H1 (cell line): ENCODE data around the gene BMERB1. TPM values are rescaled to one million over a fixed set of nuclear protein-coding genes. Genes with fewer than 3 reads are reported as not detected.

Experiments used
- CTCF ChIA-PET: fragments of 300-600 bp; sonication (Branson Sonifier 250); formaldehyde crosslinking; loops from one replicate; lab custom pipeline; 2021; ENCODE audit not compliant: partially characterized antibody; lab: Charles Lee
- POLR2A ChIA-PET: fragments of 300-600 bp; sonication (Branson Sonifier 250); formaldehyde crosslinking; loops from one replicate; lab custom pipeline; 2021; ENCODE audit warnings: inconsistent platforms; ENCODE audit not compliant: partially characterized antibody; lab: Charles Lee
- DNase-seq, 2 experiments: peaks; one replicate each; pipeline versions ENCODE4 v3.0.0 to v3.0.0-alpha.2; 2010 to 2022; ENCODE audit warnings: low spot score in 2 of 2, low read depth in 1 of 2, mixed read lengths in 1 of 2
- FAIRE-seq: peaks from 2 replicates; lab custom pipeline; 2011; peaks lifted over from hg19 to GRCh38; lab: Jason Lieb, UNC
- H2AFZ ChIP-seq: 2 replicates; pipeline ENCODE4 v1.8.1; 2012; ENCODE audit warnings: low read length, inconsistent platforms
- H2AK5ac ChIP-seq: 2 replicates; pipeline ENCODE4 v1.6.1; 2013; ENCODE audit warnings: low read depth, low read length
- H2BK120ac ChIP-seq: replicated peaks from 2 replicates; pipeline ENCODE3; 2013; ENCODE audit warnings: low read depth, low read length, inconsistent platforms
- H2BK12ac ChIP-seq: 2 replicates; pipeline ENCODE4 v1.6.1; 2013; ENCODE audit warnings: low read depth, low read length
- H2BK15ac ChIP-seq: 2 replicates; pipeline ENCODE4 v1.6.1; 2013; ENCODE audit warnings: low read length
- H2BK20ac ChIP-seq: 2 replicates; pipeline ENCODE4 v1.6.1; 2013; ENCODE audit warnings: low read length
- H2BK5ac ChIP-seq: 2 replicates; pipeline ENCODE4 v1.6.1; 2013; ENCODE audit warnings: low read depth, low read length
- H3K14ac ChIP-seq: 2 replicates; pipeline ENCODE4 v1.6.1; 2013; ENCODE audit warnings: inconsistent platforms; ENCODE audit not compliant: insufficient read length
- H3K18ac ChIP-seq: 2 replicates; pipeline ENCODE4 v1.6.1; 2013; ENCODE audit warnings: low read length; ENCODE audit errors: extremely low read depth
- H3K23ac ChIP-seq: 2 replicates; pipeline ENCODE4 v1.6.1; 2013; ENCODE audit warnings: inconsistent platforms; ENCODE audit not compliant: insufficient read length
- H3K23me2 ChIP-seq: 2 replicates; pipeline ENCODE4 v1.6.1; 2013; ENCODE audit warnings: low read depth, low read length
- H3K27ac ChIP-seq: 2 replicates; pipeline ENCODE4 v1.6.1; 2011; ENCODE audit warnings: low read depth, low read length, inconsistent platforms
- H3K27me3 ChIP-seq, 4 experiments: replicated peaks in 1 of 4; 1 replicate in 1 of 4; 2 replicates in 3 of 4; pipeline versions ENCODE4 v1.6.1 to v1.8.1; 2011 to 2013; ENCODE audit warnings: low read length in 3 of 4, mild to moderate bottlenecking in 3 of 4, inconsistent platforms in 2 of 4, mixed read lengths in 2 of 4, moderate library complexity in 1 of 4; ENCODE audit not compliant: control insufficient read depth in 3 of 4, insufficient read depth in 3 of 4; ENCODE audit errors: extremely low read depth in 1 of 4
- H3K36me3 ChIP-seq, 4 experiments: 2 replicates each; pipeline versions ENCODE4 v1.6.1 to v1.8.1; 2011 to 2013; ENCODE audit warnings: mild to moderate bottlenecking in 4 of 4, low read length in 3 of 4, moderate library complexity in 2 of 4, control low read depth in 1 of 4, inconsistent platforms in 1 of 4; ENCODE audit not compliant: insufficient read depth in 4 of 4, control insufficient read depth in 2 of 4
- H3K4ac ChIP-seq: replicated peaks from 2 replicates; pipeline ENCODE3; 2013; ENCODE audit warnings: low read length, low read depth, mixed read lengths, inconsistent platforms; ENCODE audit not compliant: insufficient read length
- H3K4me1 ChIP-seq, 4 experiments: replicated peaks in 1 of 4; 1 replicate in 1 of 4; 2 replicates in 3 of 4; pipeline versions ENCODE4 v1.6.1 to v1.8.1; 2011 to 2013; ENCODE audit warnings: low read length in 3 of 4, inconsistent platforms in 2 of 4, mixed read lengths in 1 of 4; ENCODE audit not compliant: insufficient read depth in 4 of 4, control insufficient read depth in 3 of 4
- H3K4me2 ChIP-seq, 2 experiments: 2 replicates each; pipeline versions ENCODE4 v1.6.1 to v1.8.1; 2011 to 2013; ENCODE audit warnings: low read depth in 2 of 2, low read length in 2 of 2, control low read depth in 1 of 2, inconsistent platforms in 1 of 2, mild to moderate bottlenecking in 1 of 2; ENCODE audit not compliant: insufficient read depth in 1 of 2
- H3K4me3 ChIP-seq, 4 experiments: fragments of 200-600, 300-600 bp in 1 of 4; sonication (generic), shearing (Covaris generic), sonication (Bioruptor Twin) in 1 of 4; 2 replicates each; pipeline versions ENCODE4 v1.5.1 to v1.8.1; 2011 to 2016; ENCODE audit warnings: low read length in 4 of 4, low read depth in 3 of 4, control low read depth in 2 of 4, inconsistent platforms in 2 of 4, mild to moderate bottlenecking in 2 of 4, mixed read lengths in 1 of 4, moderate library complexity in 1 of 4; ENCODE audit not compliant: insufficient read depth in 2 of 4; ENCODE audit errors: extremely low read depth in 1 of 4
- H3K56ac ChIP-seq: replicated peaks from 2 replicates; pipeline ENCODE3; 2013; ENCODE audit warnings: low read depth, mild to moderate bottlenecking, mixed read lengths, low read length, inconsistent platforms; ENCODE audit not compliant: insufficient read length
- H3K79me1 ChIP-seq: 2 replicates; pipeline ENCODE4 v1.6.1; 2013; ENCODE audit warnings: low read depth, low read length, control low read depth
- H3K79me2 ChIP-seq, 2 experiments: 2 replicates each; pipeline versions ENCODE4 v1.6.1 to v1.8.1; 2012 to 2013; ENCODE audit warnings: low read length in 2 of 2, mild to moderate bottlenecking in 2 of 2, inconsistent platforms in 1 of 2; ENCODE audit not compliant: insufficient read depth in 2 of 2, control insufficient read depth in 1 of 2
- H3K9ac ChIP-seq, 4 experiments: replicated peaks in 1 of 4; 1 replicate in 1 of 4; 2 replicates in 3 of 4; pipeline versions ENCODE4 v1.6.1 to v1.8.1; 2011 to 2013; ENCODE audit warnings: low read depth in 3 of 4, low read length in 3 of 4, control low read depth in 2 of 4, mild to moderate bottlenecking in 2 of 4, moderate library complexity in 2 of 4, inconsistent platforms in 1 of 4; ENCODE audit errors: extremely low read depth in 1 of 4
- H3K9me3 ChIP-seq, 2 experiments: 2 replicates each; pipeline versions ENCODE4 v1.6.1 to v1.8.1; 2012 to 2013; ENCODE audit warnings: mild to moderate bottlenecking in 2 of 2, moderate library complexity in 2 of 2, control low read depth in 1 of 2, inconsistent platforms in 1 of 2, low read depth in 1 of 2, low read length in 1 of 2, mixed read lengths in 1 of 2; ENCODE audit not compliant: insufficient read depth in 2 of 2
- H4K20me1 ChIP-seq, 2 experiments: replicated peaks in 1 of 2; 2 replicates each; pipeline versions ENCODE3 to v1.8.1; 2011 to 2013; ENCODE audit warnings: inconsistent platforms in 2 of 2, low read length in 2 of 2, mild to moderate bottlenecking in 1 of 2; ENCODE audit not compliant: insufficient read depth in 2 of 2, control insufficient read depth in 1 of 2
- H4K5ac ChIP-seq: 2 replicates; pipeline ENCODE4 v1.6.1; 2013; ENCODE audit warnings: low read length, low read depth, mixed read lengths, inconsistent platforms; ENCODE audit not compliant: insufficient read length
- H4K8ac ChIP-seq: 2 replicates; pipeline ENCODE4 v1.8.0; 2013; ENCODE audit warnings: mild to moderate bottlenecking, moderate library complexity, low read length, inconsistent platforms; ENCODE audit not compliant: insufficient read depth; ENCODE audit errors: extremely low read depth
- H4K91ac ChIP-seq: replicated peaks from 2 replicates; pipeline ENCODE3; 2013; ENCODE audit warnings: low read length, mixed read lengths, inconsistent platforms; ENCODE audit not compliant: insufficient read length
- BACH1 ChIP-seq: IDR thresholded peaks from 2 replicates; pipeline ENCODE4 v1.6.1; 2012; ENCODE audit warnings: low read length, improper control_type of control experiment
- CHD2 ChIP-seq: IDR thresholded peaks from 2 replicates; pipeline ENCODE4 v1.6.1; 2012; ENCODE audit warnings: low read length, improper control_type of control experiment
- EP300 ChIP-seq, 2 experiments: IDR thresholded peaks; 1 replicate in 1 of 2; 2 replicates in 1 of 2; pipeline ENCODE4 v1.6.1; 2011 to 2012; ENCODE audit warnings: low read depth in 2 of 2, low read length in 2 of 2, mild to moderate bottlenecking in 2 of 2, borderline replicate concordance in 1 of 2, inconsistent platforms in 1 of 2, moderate library complexity in 1 of 2
- GABPA ChIP-seq: IDR thresholded peaks from 2 replicates; pipeline ENCODE4 v1.6.1; 2011; ENCODE audit warnings: mild to moderate bottlenecking, low read length, moderate library complexity, borderline replicate concordance; ENCODE audit not compliant: insufficient read depth
- HDAC6 ChIP-seq: IDR thresholded peaks from one replicate; pipeline ENCODE4 v1.7.1; 2012; ENCODE audit warnings: low read depth, mild to moderate bottlenecking, inconsistent platforms, low read length, moderate library complexity
- JUN ChIP-seq: IDR thresholded peaks from 2 replicates; pipeline ENCODE4 v1.6.1; 2011; ENCODE audit warnings: low read depth, mild to moderate bottlenecking, improper control_type of control experiment, low read length
- KDM1A ChIP-seq: fragments of 200-600, 300-600 bp; sonication (generic); IDR thresholded peaks from 2 replicates; pipeline ENCODE4 v1.7.1; 2016; ENCODE audit warnings: mild to moderate bottlenecking, low read length, borderline replicate concordance
- KDM4A ChIP-seq: IDR thresholded peaks from one replicate; pipeline ENCODE4 v1.7.1; 2012; ENCODE audit warnings: low read depth, mild to moderate bottlenecking, moderate library complexity, low read length, inconsistent platforms; ENCODE audit not compliant: severe bottlenecking
- SP4 ChIP-seq: IDR thresholded peaks from 2 replicates; pipeline ENCODE4 v1.6.1; 2012; ENCODE audit warnings: low read length, inconsistent platforms
- WGBS, 2 experiments: shearing (Covaris generic) in 1 of 2; methylation state at CpG; one replicate each; pipeline versions ENCODE4 v1.1.6 to v1.1.7; 2013 to 2015; ENCODE audit warnings: low lambda C conversion rate in 2 of 2, mixed read lengths in 2 of 2, inconsistent platforms in 1 of 2, low coverage in 1 of 2, missing lambda C conversion rate in 1 of 2; ENCODE audit not compliant: insufficient replicate concordance in 2 of 2, insufficient coverage in 1 of 2, insufficient read length in 1 of 2; ENCODE audit errors: extremely low coverage in 1 of 2, missing lambda C conversion rate in 1 of 2; 5-methylcytosine and 5-hydroxymethylcytosine counted together
- polyA plus RNA-seq, 7 experiments: library from polyadenylated mRNA; depleted of rRNA in 3 of 7; stranded (reverse) in 5 of 7; unstranded in 2 of 7; fragments of >200 nt in 5 of 7; fragments of 200-250 nt in 2 of 7; gene quantifications; 1 replicate in 5 of 7; 2 replicates in 1 of 7; 4 replicates in 1 of 7; pipeline versions ENCODE4 v1.2.1 to v1.2.3, GENCODE V29; 2011 to 2013; ENCODE audit warnings: missing spikeins in 2 of 7, mixed read lengths in 2 of 7
- total RNA-seq: library from RNA; stranded (reverse); fragmentation: NEBNext Ultra II Directional; extraction: Animal tissue kit (Norgen Biotek cat#: 25700); gene quantifications from 2 replicates; pipeline ENCODE4 v1.2.1, GENCODE V29; 2021
- TF ChIP-seq, protein P1 (sequence below): IDR thresholded peaks from 2 replicates; pipeline ENCODE4 v1.6.1; 2012; ENCODE audit warnings: inconsistent platforms

BMERB1 gene
- total and polyA plus RNA-seq, 2 of the 8 experiments (the other 6 are each of a cell fraction or from before 2014, with no cell fraction given): 23.5 to 27.1 TPM

DNA sequence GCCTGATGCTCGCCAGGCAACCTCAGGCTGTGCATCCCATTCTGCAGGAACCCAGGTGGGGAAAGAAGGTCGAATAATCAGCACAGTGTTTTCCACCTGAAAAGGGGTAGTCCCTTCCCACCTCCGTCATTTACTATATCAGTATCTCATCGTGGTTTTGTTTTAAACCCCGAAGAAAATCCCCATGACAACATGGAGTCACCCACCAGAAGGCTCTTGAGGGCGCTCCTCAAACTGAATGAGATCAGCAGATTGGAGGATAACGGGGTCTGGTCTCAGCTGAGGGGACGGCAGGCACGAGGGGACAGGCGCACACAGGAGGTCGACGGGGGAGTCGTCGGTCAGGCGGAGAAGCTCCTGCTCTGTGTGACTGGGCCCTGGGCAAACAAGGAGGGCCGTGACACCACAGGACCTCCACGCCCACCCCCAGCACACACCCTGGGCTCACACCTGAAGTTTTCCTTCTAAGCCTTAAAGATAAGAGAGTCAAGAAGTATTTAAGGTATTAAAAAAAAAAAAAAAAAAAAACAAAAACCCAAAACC, 164.3 kb downstream of the BMERB1 start:
- Histone ChIP-seq H3K56ac (no peak overlapping the region), H3K18ac (no peak overlapping the region), H2AK5ac (no peak overlapping the region), H3K23ac (no peak overlapping the region), H3K14ac (no peak overlapping the region), H3K79me1 (no peaks in the 10 kb centered on the region), H3K23me2 (no peaks in the 10 kb centered on the region), H4K91ac (no peak overlapping the region), H2BK5ac (no peak overlapping the region), H2BK12ac (no peak overlapping the region), H3K9ac (no peak overlapping the region), H2BK120ac (no peak overlapping the region), H3K4ac (no peak overlapping the region), H2BK15ac (no peak overlapping the region), H3K27ac (no peak overlapping the region), H3K27me3 (no peaks in the 10 kb centered on the region), H3K36me3 (peaks cover 16 to 46% (median 24%) of the 10 kb centered on the region in 4 experiments; a peak in 7 of 8 replicates), H3K4me2 (no peak overlapping the region), H2AFZ (no peak overlapping the region), H4K5ac (no peak overlapping the region), H2BK20ac (no peak overlapping the region), H3K4me3 (no peak overlapping the region), H3K79me2 (no peaks in the 10 kb centered on the region), H4K20me1 (no peaks in the 10 kb centered on the region), H3K9me3 (no peaks in the 10 kb centered on the region), H4K8ac (no peak overlapping the region), H3K4me1 (peaks cover 0 to 3% (median 2%) of the 10 kb centered on the region in 4 experiments; a peak in 3 of 7 replicates)
- 95% methylated on average over 17 of the region's 17 CpGs; no CpG with 5 or more reads in 1 of the 2 experiments for WGBS, 2 experiments
- FAIRE-seq (no peak), DNase-seq (no peak)
- TF ChIP-seq HDAC6 (no peak), CHD2 (no peak), JUN (no peak), KDM1A (no peak), EP300 (IDR thresholded peaks at IDR 0.05; ENCODE audit: borderline replicate concordance in 1 of 2, low read depth in 2 of 2, low read length in 2 of 2) (no peak), GABPA (no peak), KDM4A (no peak), BACH1 (no peak), SP4 (no peak)
- TF ChIP-seq, protein P1, sequence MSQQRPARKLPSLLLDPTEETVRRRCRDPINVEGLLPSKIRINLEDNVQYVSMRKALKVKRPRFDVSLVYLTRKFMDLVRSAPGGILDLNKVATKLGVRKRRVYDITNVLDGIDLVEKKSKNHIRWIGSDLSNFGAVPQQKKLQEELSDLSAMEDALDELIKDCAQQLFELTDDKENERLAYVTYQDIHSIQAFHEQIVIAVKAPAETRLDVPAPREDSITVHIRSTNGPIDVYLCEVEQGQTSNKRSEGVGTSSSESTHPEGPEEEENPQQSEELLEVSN: no peak
- ChIA-PET POLR2A (no interaction called here), CTCF (interaction anchor here (0.7 kb wide), 1 partner anchor 146 kb away, joined by 3 read pairs; no protein-coding TSS in a partner anchor)
